Central memory CD8-positive, alpha-beta T cell (primary cell): ENCODE data around the gene S100A6.

Source experiments
- ATAC-seq: fragments of 150-1000 bp; cut with Tn5 transposase; replicated peaks from 2 replicates; pipeline ENCODE4 v1.10.0; 2022; ENCODE audit warnings: mild to moderate bottlenecking, moderate FRiP score, moderate number of reproducible peaks; ENCODE audit not compliant: poor library complexity, severe bottlenecking; ENCODE audit errors: extremely low read depth
- DNase-seq, 2 donors: peaks; one replicate each; pipeline ENCODE4 v3.0.0; 2021; ENCODE audit warnings: low spot score in 2 of 2
- H3K27ac Mint-ChIP-seq: one replicate; pipeline ENCODE4 v1.8.0; 2022; ENCODE audit warnings: low read depth, mild to moderate bottlenecking, moderate library complexity, mixed read lengths
- H3K27me3 Mint-ChIP-seq: one replicate; pipeline ENCODE4 v1.8.0; 2022; ENCODE audit warnings: mixed read lengths
- H3K36me3 Mint-ChIP-seq: one replicate; pipeline ENCODE4 v1.8.0; 2022; ENCODE audit warnings: mild to moderate bottlenecking, moderate library complexity, mixed read lengths; ENCODE audit not compliant: insufficient read depth
- H3K4me1 Mint-ChIP-seq: one replicate; pipeline ENCODE4 v1.8.0; 2022; ENCODE audit warnings: mixed read lengths
- H3K4me3 Mint-ChIP-seq: one replicate; pipeline ENCODE4 v1.8.0; 2022; ENCODE audit warnings: mild to moderate bottlenecking, moderate library complexity, mixed read lengths
- H3K9me3 Mint-ChIP-seq: one replicate; pipeline ENCODE4 v1.8.0; 2022; ENCODE audit warnings: mixed read lengths

Gene S100A6

GRCh38 chr1:153488731-153489130 is 47.1 kb downstream of the S100A6 start:
- Mint-ChIP-seq H3K27ac (no peak overlapping the region), H3K27me3 (peaks cover 71% of the 10 kb centered on the region), H3K9me3 (no peaks in the 10 kb centered on the region), H3K4me3 (no peak overlapping the region), H3K4me1 (no peaks in the 10 kb centered on the region), H3K36me3 (no peaks in the 10 kb centered on the region)
- ATAC-seq (no peak), DNase-seq (no peak)

GRCh38 chr1:153487707-153488106 is 48.1 kb downstream of the S100A6 start:
- Mint-ChIP-seq H3K27ac (no peak overlapping the region), H3K4me1 (no peaks in the 10 kb centered on the region), H3K27me3 (peaks cover 81% of the 10 kb centered on the region), H3K4me3 (no peak overlapping the region), H3K36me3 (no peaks in the 10 kb centered on the region), H3K9me3 (no peaks in the 10 kb centered on the region)
- DNase-seq (no peak), ATAC-seq (no peak)

- H3K36me3 Mint-ChIP-seq = no peaks in the 10 kb centered on the region
- DNase-seq = no peak
- peaks cover 86% of the 10 kb centered on the region for H3K27me3 Mint-ChIP-seq
- no peak overlapping the region for H3K4me3 Mint-ChIP-seq
- no peak overlapping the region for H3K27ac Mint-ChIP-seq
- no peak for ATAC-seq
- H3K9me3 Mint-ChIP-seq = no peaks in the 10 kb centered on the region
- H3K4me1 Mint-ChIP-seq = no peaks in the 10 kb centered on the region
Observed at GRCh38 chr1:153485863-153486262, 49.9 kb downstream of the S100A6 start.
